HTR-8/SVneo (cell line): Measurements from ENCODE around the gene CREB1.

ENCODE experiments used
- DNase-seq: peaks from one replicate; pipeline ENCODE4 v3.0.0; 2011; ENCODE audit warnings: low spot score, mixed read lengths; ENCODE audit not compliant: insufficient read length
- FAIRE-seq: peaks from 2 replicates; lab custom pipeline; 2011; peaks lifted over from hg19 to GRCh38; lab: Jason Lieb, UNC

CREB1 gene

DNA sequence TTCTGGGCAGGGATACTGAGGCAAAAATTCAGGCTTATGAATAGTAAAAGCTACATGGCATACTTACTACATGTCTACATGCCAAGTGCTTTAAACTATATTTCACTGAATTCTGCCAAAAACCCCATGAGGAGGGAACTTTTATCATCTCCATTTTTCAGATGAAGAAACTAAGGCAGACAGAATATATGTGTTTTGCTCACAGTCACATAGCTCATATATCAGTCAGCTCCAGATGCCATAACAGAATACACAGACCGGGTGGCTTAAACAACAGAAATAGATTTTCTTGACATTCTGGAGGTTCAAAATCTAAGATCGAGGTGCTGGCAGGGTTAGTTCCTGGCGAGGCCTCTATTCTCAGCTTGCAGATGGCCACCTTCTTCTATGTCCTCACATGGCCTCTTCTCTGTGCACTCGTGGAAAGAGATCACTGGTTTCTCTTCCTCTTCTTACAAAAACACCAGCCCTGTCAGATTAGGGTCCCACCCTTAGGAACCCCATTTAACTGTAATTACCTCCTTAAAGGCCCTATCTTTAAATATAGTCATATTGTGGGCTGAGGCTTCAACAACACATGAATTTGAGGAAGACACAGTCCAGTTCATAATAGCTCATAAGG lies 27.1 kb upstream of the CREB1 start:
- no peak for DNase-seq
- FAIRE-seq = no peak

- FAIRE-seq (no peak), DNase-seq (no peak)
Measured at GRCh38 chr2:207503234-207503633, 26.5 kb upstream of the CREB1 start.

DNA sequence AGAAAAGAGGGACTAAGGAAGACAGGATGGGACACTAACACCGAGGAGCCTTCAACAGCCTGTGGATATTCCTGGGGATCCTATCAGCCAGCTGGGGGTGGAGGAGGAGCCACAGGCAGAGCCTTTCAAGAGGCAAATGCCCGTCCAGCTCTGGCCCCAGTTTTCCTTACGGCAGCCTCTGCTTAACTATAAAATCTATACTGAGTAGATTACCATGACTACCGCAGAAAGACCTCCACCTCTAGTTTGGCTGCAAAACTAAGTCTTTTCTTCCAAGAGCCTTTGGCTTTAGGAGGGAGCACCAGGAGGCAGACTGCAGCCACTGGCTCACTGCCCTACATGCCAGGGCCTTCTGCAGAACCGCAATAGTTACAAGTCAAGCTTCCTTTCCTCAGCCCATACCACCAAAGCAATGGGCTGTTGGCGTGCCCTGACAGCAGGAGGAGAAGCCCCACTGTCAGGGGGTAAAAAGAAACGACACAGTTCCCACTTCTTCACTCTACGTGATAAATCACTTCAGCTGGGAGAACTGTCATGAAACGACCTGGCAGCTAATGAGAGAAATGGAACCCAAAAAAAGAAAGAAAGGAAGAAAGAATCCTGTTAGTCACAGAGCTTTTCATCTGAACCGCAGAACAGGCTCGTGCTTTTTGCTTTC lies 25.1 kb upstream of the CREB1 start:
- no peak for FAIRE-seq
- no peak for DNase-seq

DNA sequence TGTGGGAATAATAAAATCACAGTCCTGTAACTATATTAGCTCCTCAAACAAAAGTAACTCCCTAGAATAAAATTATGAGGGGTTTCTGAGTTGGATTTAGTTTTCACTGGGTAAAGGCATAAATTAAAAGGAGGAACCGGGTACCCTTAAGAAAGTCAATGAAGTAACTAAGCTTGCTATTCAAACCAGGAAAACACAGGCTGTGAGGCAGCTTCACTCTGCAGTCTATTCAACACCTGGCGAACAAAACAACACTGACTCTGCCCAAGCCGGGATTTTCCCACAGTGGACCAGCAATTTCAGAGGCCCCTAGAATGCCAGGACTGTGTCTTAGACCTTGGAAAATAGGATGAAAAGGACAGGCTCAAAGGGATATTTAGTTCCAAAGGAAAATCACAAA lies 24.6 kb upstream of the CREB1 start:
- FAIRE-seq = no peak
- DNase-seq = no peak

DNA sequence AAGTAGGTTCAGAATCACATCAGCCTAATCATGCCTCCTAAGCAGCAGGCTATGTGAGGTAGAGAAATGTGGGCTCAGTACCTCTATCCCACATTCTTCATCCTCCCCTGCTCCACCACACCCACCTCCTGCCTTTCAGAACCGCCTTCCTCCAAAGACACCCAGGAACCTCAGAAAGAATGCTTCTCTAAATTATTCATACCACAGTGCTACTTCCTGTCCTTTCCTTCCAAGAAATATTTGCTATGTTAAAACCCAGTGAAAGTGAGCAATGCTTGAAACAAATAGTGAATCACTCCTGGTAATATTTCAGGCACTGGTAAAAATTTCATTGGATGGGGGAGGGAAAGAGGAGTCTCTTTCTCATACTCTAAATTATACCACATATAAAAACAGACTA lies 24.0 kb upstream of the CREB1 start:
- peak; percentile 71 for DNase-seq

DNA sequence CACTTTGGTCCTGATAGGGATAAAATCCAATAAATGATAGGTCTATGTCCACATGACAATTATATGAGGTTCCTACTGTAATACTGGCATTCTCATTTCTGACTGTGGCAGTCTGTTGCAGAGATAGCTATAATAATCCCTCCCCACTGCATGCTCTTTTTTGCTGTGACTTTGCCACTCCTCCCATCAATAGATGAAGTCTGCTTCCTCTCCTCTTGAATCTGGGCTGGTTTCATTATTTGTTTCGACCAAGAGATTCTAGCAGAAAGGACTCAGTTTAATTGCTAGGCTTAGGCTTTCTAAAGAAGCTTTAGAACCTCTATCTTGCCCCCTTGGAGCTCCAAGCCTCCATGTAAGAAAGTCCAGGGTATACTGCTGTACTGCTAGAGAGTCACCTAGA lies 23.3 kb upstream of the CREB1 start:
- FAIRE-seq = no peak
- DNase-seq = no peak

More for the DNA sequence above, 24.0 kb upstream of the CREB1 start:
- no peak for FAIRE-seq

GRCh38 chr2:207510148-207510547 lies 19.6 kb upstream of the CREB1 start:
- FAIRE-seq (no peak), DNase-seq (no peak)

DNA sequence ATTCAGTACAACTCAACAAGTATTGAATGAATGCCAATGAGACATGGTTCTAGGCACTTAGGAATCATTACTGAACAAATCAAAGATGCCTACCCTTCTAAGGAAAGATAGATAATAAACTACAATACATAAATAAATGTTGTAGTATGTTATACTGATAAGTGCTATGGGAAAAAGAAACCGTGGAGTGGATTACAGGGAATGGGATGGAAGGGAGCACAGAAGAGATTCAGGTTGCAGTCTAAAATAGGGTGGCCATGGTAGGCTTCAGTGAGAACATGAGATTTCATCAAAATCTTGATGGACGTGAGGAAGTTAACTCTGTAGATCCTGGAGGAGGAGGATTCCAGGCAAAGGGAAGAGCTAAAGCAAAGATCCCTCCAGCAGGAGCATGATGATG lies 17.9 kb upstream of the CREB1 start:
- no peak for FAIRE-seq
- no peak for DNase-seq

GRCh38 chr2:207512356-207512755 lies 17.4 kb upstream of the CREB1 start:
- FAIRE-seq = no peak
- no peak for DNase-seq

GRCh38 chr2:207513551-207514257 lies 16.1 kb upstream of the CREB1 start:
- peak; percentile 49 for FAIRE-seq

DNA sequence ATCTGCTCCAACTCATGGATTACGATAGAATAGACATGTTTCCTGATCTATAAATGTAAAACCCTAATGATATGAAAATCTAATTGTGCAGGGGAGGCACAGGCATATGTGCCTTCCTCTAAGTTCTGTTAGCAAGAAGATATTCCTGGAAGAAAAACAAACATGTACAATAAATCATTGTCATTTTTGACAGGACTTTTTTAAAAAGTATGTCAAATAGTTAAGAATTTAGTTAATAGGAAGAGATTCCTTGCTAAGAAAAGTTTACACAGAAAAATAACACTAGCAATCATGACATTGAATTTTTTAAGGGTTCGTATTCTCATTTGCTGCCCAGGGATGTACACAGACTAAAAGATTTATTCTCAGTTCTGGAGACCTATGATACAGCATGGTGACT lies 15.3 kb upstream of the CREB1 start:
- DNase-seq (no peak), FAIRE-seq (no peak)

More at GRCh38 chr2:207513551-207514257, 16.1 kb upstream of the CREB1 start:
- peak; percentile 62 for DNase-seq

- DNase-seq (no peak), FAIRE-seq (no peak)
Measured at GRCh38 chr2:207515671-207516070, 14.1 kb upstream of the CREB1 start.

- DNase-seq (no peak), FAIRE-seq (no peak)
Measured at GRCh38 chr2:207516206-207516605, 13.6 kb upstream of the CREB1 start.

DNA sequence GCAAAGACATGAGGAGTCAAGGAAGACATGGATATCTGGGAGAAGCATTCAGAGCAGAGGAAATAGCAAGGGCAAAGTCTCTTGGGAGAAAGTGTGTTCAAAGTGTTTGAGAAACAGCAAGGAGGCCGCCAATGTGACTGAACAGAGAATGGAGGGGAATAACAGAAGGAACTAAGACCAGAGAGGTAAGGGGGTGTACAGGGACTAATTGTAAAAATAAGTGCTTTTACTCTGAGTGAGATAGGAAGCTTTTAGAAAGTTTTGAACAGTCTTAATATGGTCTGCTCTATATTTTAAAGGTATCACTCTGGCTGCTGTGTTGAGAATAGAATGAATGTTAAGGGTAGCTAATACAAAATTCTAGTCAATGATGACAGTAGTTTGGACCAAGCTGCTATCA lies 6.8 kb upstream of the CREB1 start:
- FAIRE-seq = no peak
- no peak for DNase-seq

DNA sequence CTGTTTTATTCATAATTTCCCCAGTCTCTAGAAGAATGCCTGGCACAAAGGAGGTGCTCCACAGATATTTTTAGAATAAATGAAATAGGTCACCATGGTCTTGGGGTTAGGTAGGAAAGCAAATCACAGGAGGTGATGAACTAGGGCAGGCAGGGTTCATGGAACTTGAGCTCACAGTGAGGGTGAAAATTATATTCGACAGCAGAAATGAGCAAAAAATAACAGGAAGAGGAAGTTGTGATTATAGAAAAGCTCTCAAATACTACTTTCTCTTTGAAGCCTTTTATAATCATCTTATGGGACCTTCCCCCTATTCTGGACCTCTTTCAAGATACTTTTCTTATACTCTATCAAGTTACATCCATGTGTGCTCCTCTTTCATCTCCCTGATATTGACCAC lies 4.5 kb upstream of the CREB1 start:
- no peak for FAIRE-seq
- DNase-seq = no peak

DNA sequence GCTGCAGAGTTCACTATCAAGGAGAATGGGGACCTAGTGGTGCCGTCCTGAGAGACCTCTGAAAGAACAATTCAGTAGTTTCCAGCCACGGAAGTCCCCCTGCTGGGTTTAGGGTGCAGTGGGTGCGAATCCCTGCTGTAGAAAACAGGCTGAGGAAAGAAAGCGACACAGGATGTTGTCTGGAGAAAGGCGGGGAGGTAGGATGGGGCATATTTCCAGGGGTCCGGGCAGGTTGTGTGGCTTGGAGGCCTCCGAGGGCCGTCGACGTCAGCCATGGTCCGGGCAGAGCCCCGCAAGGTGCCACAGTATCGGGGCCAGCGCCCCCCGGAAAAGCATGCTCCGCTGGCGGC lies 807 bp upstream of the CREB1 start:
- DNase-seq (peak; percentile 29), FAIRE-seq (no peak)

DNA sequence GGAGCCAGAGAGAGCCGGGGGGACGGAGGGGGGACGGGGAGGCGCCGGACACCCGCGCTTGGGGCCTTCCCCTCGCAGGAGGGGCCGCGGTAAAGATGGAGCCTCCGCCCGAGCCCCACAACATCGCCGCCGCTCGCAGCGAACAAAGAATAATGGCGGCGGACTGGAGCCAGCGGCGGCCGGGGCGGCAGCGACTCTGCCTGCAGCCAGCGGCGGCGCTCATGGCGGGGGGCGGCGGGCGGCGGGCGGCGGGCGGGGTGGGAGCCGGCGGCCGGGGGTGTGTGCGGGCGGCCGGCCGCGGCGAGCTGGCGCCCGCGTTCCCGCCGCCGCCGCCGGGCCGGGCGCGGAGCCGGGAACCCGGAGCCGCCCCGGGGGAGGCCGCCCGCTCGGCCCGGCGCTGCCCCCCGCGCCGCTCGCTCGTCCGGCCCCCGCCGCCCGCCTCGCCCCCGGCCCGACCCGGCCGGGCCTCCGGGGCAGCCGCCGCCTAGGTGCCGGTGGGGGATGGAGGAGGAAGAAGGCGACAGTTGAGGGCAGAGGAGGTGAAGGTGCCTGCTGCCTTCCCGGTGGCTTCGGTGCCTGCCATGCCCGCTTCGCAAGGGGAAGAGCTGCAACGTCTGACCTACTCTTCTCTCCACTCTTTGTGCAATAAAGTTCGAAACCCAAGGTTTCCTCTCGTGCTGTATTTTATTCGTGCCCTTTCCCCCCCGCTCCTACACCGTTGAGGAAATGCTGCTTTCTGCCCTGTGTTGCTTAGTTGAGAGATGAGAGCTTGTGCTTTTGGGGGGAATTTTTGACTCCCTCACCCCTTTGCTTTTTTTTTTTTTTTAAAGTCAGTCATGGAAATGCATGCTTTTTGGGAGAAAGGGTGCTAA lies 634 bp downstream of the CREB1 start:
- peak; percentile 30 for DNase-seq
- no peak for FAIRE-seq

DNA sequence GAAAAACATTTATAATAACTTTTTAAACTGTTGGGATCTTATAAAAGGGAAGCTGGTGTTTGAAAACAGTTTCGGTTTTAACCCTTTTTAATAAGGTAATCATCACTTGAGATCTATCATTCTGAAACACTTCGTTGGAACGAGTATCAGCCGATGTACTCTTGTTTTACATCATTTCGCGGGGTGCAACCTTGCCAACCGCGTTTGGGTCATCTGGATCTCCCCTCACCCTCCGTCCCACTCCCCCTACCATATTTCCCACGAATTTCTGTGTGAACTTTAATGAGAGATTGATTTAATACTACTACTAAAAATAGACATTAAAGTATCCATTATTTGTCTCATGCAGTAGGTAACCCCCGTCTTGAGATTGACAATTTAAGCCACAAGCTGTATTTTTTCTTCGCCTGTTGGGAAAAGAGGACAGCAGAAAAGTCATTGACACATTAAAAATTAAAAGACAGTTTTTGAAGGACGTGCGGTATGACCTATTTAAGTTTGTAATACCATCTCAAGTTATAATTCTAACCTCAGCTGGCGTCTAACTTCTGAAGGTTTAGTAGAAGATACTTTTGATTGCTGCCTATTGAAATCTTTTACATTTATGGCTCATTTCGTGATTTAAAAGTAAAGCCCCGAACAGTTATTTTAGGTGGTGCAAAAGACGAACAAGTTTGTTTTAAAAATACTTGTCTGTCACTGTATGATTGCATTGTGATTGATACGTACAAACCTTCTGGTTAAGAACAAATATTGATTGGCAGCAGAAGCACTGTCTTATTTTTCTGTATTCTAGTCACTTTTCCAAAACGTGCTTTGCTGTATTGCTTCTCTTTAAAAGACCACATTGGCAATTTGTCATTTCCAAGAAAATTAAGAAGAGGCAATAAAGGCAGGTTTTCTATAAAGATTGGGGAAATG lies 1.5 kb downstream of the CREB1 start:
- no peak for DNase-seq
- no peak for FAIRE-seq

DNA sequence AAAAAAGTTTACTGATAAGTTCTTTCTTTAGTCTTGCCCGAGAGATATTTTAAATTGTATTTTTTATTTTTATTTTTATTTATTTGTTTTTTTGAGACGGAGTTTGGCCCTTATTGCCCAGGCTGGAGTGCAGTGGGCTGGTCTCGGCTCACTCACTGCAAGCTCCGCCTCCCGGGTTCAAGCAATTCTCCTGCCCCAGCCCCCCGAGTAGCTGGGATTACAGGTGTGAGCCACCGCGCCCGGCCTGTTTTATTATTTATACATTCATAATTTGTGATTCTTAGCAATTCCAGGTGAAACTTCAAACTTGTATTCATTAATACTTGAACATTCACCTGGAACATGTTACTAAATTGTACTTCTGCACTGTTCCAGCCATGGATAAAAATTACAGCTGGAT lies 2.9 kb downstream of the CREB1 start:
- DNase-seq (no peak), FAIRE-seq (no peak)
